ENCODE results near the gene USP17L17.
"Not testable (repeated sequence)": the region's sequence is repeated elsewhere in the genome, so short reads cannot be mapped to it uniquely, and the experiment has no call there.

USP17L17 gene, protein sequence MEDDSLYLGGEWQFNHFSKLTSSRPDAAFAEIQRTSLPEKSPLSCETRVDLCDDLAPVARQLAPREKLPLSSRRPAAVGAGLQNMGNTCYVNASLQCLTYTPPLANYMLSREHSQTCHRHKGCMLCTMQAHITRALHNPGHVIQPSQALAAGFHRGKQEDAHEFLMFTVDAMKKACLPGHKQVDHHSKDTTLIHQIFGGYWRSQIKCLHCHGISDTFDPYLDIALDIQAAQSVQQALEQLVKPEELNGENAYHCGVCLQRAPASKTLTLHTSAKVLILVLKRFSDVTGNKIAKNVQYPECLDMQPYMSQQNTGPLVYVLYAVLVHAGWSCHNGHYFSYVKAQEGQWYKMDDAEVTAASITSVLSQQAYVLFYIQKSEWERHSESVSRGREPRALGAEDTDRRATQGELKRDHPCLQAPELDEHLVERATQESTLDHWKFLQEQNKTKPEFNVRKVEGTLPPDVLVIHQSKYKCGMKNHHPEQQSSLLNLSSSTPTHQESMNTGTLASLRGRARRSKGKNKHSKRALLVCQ

GRCh38 chr4:9243579-9243978, at the start of gene USP17L17:
Gene USP17L17, plus strand, starts transcription at chr4:9243879. Its CDS starts 0 bp downstream, at chr4:9243879.
- H3K4me3 ChIP-seq (ENCODE audit: low read depth, low read length); POLR2A ChIA-PET; H3K4me1 ChIP-seq (ENCODE audit: control insufficient read depth, insufficient read depth, low read length); H3K27ac ChIP-seq (ENCODE audit: extremely low read depth, low read depth, low read length); H3K9me3 ChIP-seq (ENCODE audit: control insufficient read depth, insufficient read depth, low read depth, low read length); H3K36me3 ChIP-seq (ENCODE audit: control insufficient read depth in 2 of 2, insufficient read depth in 1 of 2, low read length in 2 of 2); CTCF ChIA-PET: not testable (repeated sequence)

GRCh38 chr4:9210357-9210756, 33.3 kb upstream of the USP17L17 start, which contains the start of gene USP17L10:
Gene USP17L10, plus strand, starts transcription at chr4:9210657. Its CDS starts 0 bp downstream, at chr4:9210657.
- H3K4me3 ChIP-seq (ENCODE audit: low read depth, low read length); H3K4me1 ChIP-seq (ENCODE audit: control insufficient read depth, insufficient read depth, low read length); H3K9me3 ChIP-seq (ENCODE audit: control insufficient read depth, insufficient read depth, low read depth, low read length); H3K36me3 ChIP-seq (ENCODE audit: control insufficient read depth in 2 of 2, insufficient read depth in 1 of 2, low read length in 2 of 2); POLR2A ChIA-PET; CTCF ChIA-PET; H3K27ac ChIP-seq (ENCODE audit: extremely low read depth, low read depth, low read length): not testable (repeated sequence)

- H3K36me3 ChIP-seq (ENCODE audit: control insufficient read depth in 2 of 2, insufficient read depth in 1 of 2, low read length in 2 of 2); POLR2A ChIA-PET; H3K4me1 ChIP-seq (ENCODE audit: control insufficient read depth, insufficient read depth, low read length); H3K9me3 ChIP-seq (ENCODE audit: control insufficient read depth, insufficient read depth, low read depth, low read length); CTCF ChIA-PET; H3K27ac ChIP-seq (ENCODE audit: extremely low read depth, low read depth, low read length); H3K4me3 ChIP-seq (ENCODE audit: low read depth, low read length): not testable (repeated sequence)
These were observed 29.0 kb upstream of the USP17L17 start for GRCh38 chr4:9214701-9215100.

DNA sequence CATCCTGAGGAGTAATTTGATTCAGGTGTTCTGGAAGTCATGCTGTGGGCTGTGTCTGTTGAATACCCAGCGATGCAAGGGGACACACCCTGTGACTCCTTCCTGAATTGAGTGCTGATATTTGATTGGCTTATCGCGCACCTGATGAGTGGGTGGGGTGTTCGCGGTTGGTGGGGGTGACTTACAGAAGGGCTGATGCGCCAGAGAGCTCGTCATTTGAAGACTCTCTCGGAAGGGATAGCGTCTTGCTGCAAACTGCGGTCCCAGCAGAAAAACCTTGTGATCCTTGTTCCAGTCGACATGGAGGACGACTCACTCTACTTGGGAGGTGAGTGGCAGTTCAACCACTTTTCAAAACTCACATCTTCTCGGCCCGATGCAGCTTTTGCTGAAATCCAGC, 28.6 kb upstream of the USP17L17 start, which contains the start of gene USP17L11:
TSS of gene USP17L11 (plus strand) at position 301 of the 400 bp plus-strand sequence. CDS start at position 301, 0 bp downstream.
- H3K36me3 ChIP-seq (ENCODE audit: control insufficient read depth in 2 of 2, insufficient read depth in 1 of 2, low read length in 2 of 2); CTCF ChIA-PET; POLR2A ChIA-PET; H3K4me3 ChIP-seq (ENCODE audit: low read depth, low read length); H3K9me3 ChIP-seq (ENCODE audit: control insufficient read depth, insufficient read depth, low read depth, low read length); H3K4me1 ChIP-seq (ENCODE audit: control insufficient read depth, insufficient read depth, low read length); H3K27ac ChIP-seq (ENCODE audit: extremely low read depth, low read depth, low read length): not testable (repeated sequence)

DNA sequence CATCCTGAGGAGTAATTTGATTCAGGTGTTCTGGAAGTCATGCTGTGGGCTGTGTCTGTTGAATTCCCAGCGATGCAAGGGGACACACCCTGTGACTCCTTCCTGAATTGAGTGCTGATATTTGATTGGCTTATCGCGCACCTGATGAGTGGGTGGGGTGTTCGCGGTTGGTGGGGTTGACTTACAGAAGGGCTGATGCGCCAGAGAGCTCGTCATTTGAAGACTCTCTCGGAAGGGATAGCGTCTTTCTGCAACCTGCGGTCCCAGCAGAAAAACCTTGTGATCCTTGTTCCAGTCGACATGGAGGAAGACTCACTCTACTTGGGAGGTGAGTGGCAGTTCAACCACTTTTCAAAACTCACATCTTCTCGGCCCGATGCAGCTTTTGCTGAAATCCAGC, 23.8 kb upstream of the USP17L17 start, which contains the start of gene USP17L12:
TSS of gene USP17L12 (plus strand) at position 301 of the 400 bp plus-strand sequence. CDS start at position 301, 0 bp downstream.
- H3K4me1 ChIP-seq (ENCODE audit: control insufficient read depth, insufficient read depth, low read length); H3K4me3 ChIP-seq (ENCODE audit: low read depth, low read length); H3K27ac ChIP-seq (ENCODE audit: extremely low read depth, low read depth, low read length); H3K36me3 ChIP-seq (ENCODE audit: control insufficient read depth in 2 of 2, insufficient read depth in 1 of 2, low read length in 2 of 2); POLR2A ChIA-PET; H3K9me3 ChIP-seq (ENCODE audit: control insufficient read depth, insufficient read depth, low read depth, low read length); CTCF ChIA-PET: not testable (repeated sequence)

- H3K4me3 ChIP-seq (ENCODE audit: low read depth, low read length); CTCF ChIA-PET; H3K4me1 ChIP-seq (ENCODE audit: control insufficient read depth, insufficient read depth, low read length); H3K27ac ChIP-seq (ENCODE audit: extremely low read depth, low read depth, low read length); POLR2A ChIA-PET; H3K9me3 ChIP-seq (ENCODE audit: control insufficient read depth, insufficient read depth, low read depth, low read length); H3K36me3 ChIP-seq (ENCODE audit: control insufficient read depth in 2 of 2, insufficient read depth in 1 of 2, low read length in 2 of 2): not testable (repeated sequence)
These were observed 19.1 kb upstream of the USP17L17 start, which contains the start of gene USP17L13 for GRCh38 chr4:9224596-9224995. Gene USP17L13, plus strand, starts transcription at chr4:9224896. Its CDS starts 0 bp downstream, at chr4:9224896.

DNA sequence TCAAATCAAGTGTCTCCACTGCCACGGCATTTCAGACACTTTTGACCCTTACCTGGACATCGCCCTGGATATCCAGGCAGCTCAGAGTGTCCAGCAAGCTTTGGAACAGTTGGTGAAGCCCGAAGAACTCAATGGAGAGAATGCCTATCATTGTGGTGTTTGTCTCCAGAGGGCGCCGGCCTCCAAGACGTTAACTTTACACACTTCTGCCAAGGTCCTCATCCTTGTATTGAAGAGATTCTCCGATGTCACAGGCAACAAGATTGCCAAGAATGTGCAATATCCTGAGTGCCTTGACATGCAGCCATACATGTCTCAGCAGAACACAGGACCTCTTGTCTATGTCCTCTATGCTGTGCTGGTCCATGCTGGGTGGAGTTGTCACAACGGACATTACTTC, 13.4 kb upstream of the USP17L17 start:
- H3K9me3 ChIP-seq (ENCODE audit: control insufficient read depth, insufficient read depth, low read depth, low read length); H3K27ac ChIP-seq (ENCODE audit: extremely low read depth, low read depth, low read length); POLR2A ChIA-PET; H3K4me1 ChIP-seq (ENCODE audit: control insufficient read depth, insufficient read depth, low read length); H3K36me3 ChIP-seq (ENCODE audit: control insufficient read depth in 2 of 2, insufficient read depth in 1 of 2, low read length in 2 of 2); H3K4me3 ChIP-seq (ENCODE audit: low read depth, low read length); CTCF ChIA-PET: not testable (repeated sequence)

GRCh38 chr4:9234085-9234484, 9.6 kb upstream of the USP17L17 start, which contains the start of gene USP17L15:
Gene USP17L15, plus strand, starts transcription at chr4:9234385. Its CDS starts 0 bp downstream, at chr4:9234385.
- H3K4me1 ChIP-seq (ENCODE audit: control insufficient read depth, insufficient read depth, low read length); H3K27ac ChIP-seq (ENCODE audit: extremely low read depth, low read depth, low read length); POLR2A ChIA-PET; H3K4me3 ChIP-seq (ENCODE audit: low read depth, low read length); H3K9me3 ChIP-seq (ENCODE audit: control insufficient read depth, insufficient read depth, low read depth, low read length); CTCF ChIA-PET; H3K36me3 ChIP-seq (ENCODE audit: control insufficient read depth in 2 of 2, insufficient read depth in 1 of 2, low read length in 2 of 2): not testable (repeated sequence)

- CTCF ChIA-PET; POLR2A ChIA-PET; H3K4me1 ChIP-seq (ENCODE audit: control insufficient read depth, insufficient read depth, low read length); H3K4me3 ChIP-seq (ENCODE audit: low read depth, low read length); H3K9me3 ChIP-seq (ENCODE audit: control insufficient read depth, insufficient read depth, low read depth, low read length); H3K27ac ChIP-seq (ENCODE audit: extremely low read depth, low read depth, low read length); H3K36me3 ChIP-seq (ENCODE audit: control insufficient read depth in 2 of 2, insufficient read depth in 1 of 2, low read length in 2 of 2): not testable (repeated sequence)
These were observed 5.2 kb upstream of the USP17L17 start for GRCh38 chr4:9238461-9238860.

DNA sequence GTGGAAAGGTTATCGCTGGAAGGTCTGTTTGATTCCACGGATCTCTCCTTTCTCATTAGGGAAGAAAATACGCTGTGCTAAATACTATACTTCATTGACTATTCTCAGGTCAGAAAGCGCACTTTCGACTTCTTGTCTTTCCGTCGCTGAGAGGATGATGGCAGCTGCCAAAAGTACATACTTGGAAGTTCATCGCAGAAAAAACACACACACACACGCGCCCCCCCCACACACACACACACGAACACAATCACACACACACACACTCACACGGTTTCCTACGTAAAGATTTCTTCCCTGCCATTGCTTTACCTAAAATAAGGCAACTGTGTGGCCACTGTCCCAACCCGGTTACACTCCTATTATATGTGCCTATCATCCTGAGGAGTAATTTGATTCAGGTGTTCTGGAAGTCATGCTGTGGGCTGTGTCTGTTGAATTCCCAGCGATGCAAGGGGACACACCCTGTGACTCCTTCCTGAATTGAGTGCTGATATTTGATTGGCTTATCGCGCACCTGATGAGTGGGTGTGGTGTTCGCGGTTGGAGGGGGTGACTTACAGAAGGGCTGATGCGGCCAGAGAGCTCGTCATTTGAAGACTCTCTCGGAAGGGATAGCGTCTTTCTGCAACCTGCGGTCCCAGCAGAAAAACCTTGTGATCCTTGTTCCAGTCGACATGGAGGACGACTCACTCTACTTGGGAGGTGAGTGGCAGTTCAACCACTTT, 4.4 kb downstream of the USP17L17 start, which contains the start of gene USP17L18:
TSS of gene USP17L18 (plus strand) at position 678 of the 728 bp plus-strand sequence. CDS start at position 678, 0 bp downstream.
- H3K27ac ChIP-seq (ENCODE audit: extremely low read depth, low read depth, low read length); H3K4me3 ChIP-seq (ENCODE audit: low read depth, low read length); H3K4me1 ChIP-seq (ENCODE audit: control insufficient read depth, insufficient read depth, low read length); POLR2A ChIA-PET; CTCF ChIA-PET; H3K9me3 ChIP-seq (ENCODE audit: control insufficient read depth, insufficient read depth, low read depth, low read length); H3K36me3 ChIP-seq (ENCODE audit: control insufficient read depth in 2 of 2, insufficient read depth in 1 of 2, low read length in 2 of 2): not testable (repeated sequence)

DNA sequence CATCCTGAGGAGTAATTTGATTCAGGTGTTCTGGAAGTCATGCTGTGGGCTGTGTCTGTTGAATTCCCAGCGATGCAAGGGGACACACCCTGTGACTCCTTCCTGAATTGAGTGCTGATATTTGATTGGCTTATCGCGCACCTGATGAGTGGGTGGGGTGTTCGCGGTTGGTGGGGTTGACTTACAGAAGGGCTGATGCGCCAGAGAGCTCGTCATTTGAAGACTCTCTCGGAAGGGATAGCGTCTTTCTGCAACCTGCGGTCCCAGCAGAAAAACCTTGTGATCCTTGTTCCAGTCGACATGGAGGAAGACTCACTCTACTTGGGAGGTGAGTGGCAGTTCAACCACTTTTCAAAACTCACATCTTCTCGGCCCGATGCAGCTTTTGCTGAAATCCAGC, 9.4 kb downstream of the USP17L17 start, which contains the start of gene USP17L19:
TSS of gene USP17L19 (plus strand) at position 301 of the 400 bp plus-strand sequence. CDS start at position 301, 0 bp downstream.
- H3K36me3 ChIP-seq (ENCODE audit: control insufficient read depth in 2 of 2, insufficient read depth in 1 of 2, low read length in 2 of 2); H3K4me3 ChIP-seq (ENCODE audit: low read depth, low read length); H3K4me1 ChIP-seq (ENCODE audit: control insufficient read depth, insufficient read depth, low read length); H3K27ac ChIP-seq (ENCODE audit: extremely low read depth, low read depth, low read length); POLR2A ChIA-PET; CTCF ChIA-PET; H3K9me3 ChIP-seq (ENCODE audit: control insufficient read depth, insufficient read depth, low read depth, low read length): not testable (repeated sequence)
